HepG2 (cell line): ENCODE measurements around the gene CTCF. TPM values are rescaled to one million over a fixed set of nuclear protein-coding genes. Genes with fewer than 3 reads are reported as not detected.

Experiments used
- GTF2F1 ChIP-seq: fragments of 150-350 bp; IDR thresholded peaks from 2 replicates; pipeline ENCODE4 v1.6.1; 2014; ENCODE audit warnings: low read length
- HMG20B ChIP-seq: conservative IDR thresholded peaks from 2 replicates; pipeline ENCODE4 v1.6.1; 2016; ENCODE audit warnings: missing genetic modification reagents, missing compliant biosample characterization
- NFE2L1 ChIP-seq: sonication (generic); formaldehyde crosslinking; IDR thresholded peaks from 2 replicates; pipeline ENCODE4 v1.4.0; 2020; ENCODE audit warnings: missing genetic modification reagents, mild to moderate bottlenecking, borderline replicate concordance
- NPAS2 ChIP-seq: sonication (generic); formaldehyde crosslinking; IDR thresholded peaks from 2 replicates; pipeline ENCODE4 v1.8.0; 2022; ENCODE audit warnings: mild to moderate bottlenecking, missing genetic modification reagents, borderline replicate concordance
- REL ChIP-seq: sonication (generic); formaldehyde crosslinking; conservative IDR thresholded peaks from 2 replicates; pipeline ENCODE4 v1.8.0; 2022; ENCODE audit warnings: mild to moderate bottlenecking, missing genetic modification reagents, moderate library complexity
- RXRA ChIP-seq: sonication (generic); formaldehyde crosslinking; IDR thresholded peaks from 2 replicates; pipeline ENCODE4 v1.5.1; 2020; ENCODE audit warnings: missing genetic modification reagents
- TSC22D2 ChIP-seq: sonication (generic); formaldehyde crosslinking; IDR thresholded peaks from 2 replicates; pipeline ENCODE4 v1.5.1; 2020; ENCODE audit warnings: missing genetic modification reagents, mild to moderate bottlenecking, borderline replicate concordance
- ZNF431 ChIP-seq: sonication (generic); formaldehyde crosslinking; IDR thresholded peaks from 2 replicates; pipeline ENCODE4 v1.9.0; 2022; ENCODE audit warnings: missing genetic modification reagents, low read depth, mild to moderate bottlenecking, borderline replicate concordance
- ZNF569 ChIP-seq: sonication (generic); formaldehyde crosslinking; IDR thresholded peaks from 2 replicates; pipeline ENCODE4 v1.5.0; 2020; ENCODE audit warnings: mild to moderate bottlenecking, missing genetic modification reagents, moderate library complexity, borderline replicate concordance
- ZSCAN29 ChIP-seq: sonication (generic); formaldehyde crosslinking; conservative IDR thresholded peaks from 2 replicates; pipeline ENCODE4 v1.4.0; 2020; ENCODE audit warnings: mild to moderate bottlenecking, missing genetic modification reagents
- polyA plus RNA-seq, 8 experiments: library from polyadenylated mRNA; depleted of rRNA in 3 of 8; stranded (reverse) in 7 of 8; unstranded in 1 of 8; fragments of >200 nt; fragmentation: Illumina TruSeq in 4 of 8; extraction: Trizol in 4 of 8; gene quantifications; 2 replicates each; pipeline versions ENCODE4 v1.2.1 to v1.2.3, GENCODE V29; 2011 to 2016; ENCODE audit warnings: low read depth in 4 of 8, missing spikeins in 1 of 8, mixed read lengths in 1 of 8; ENCODE audit not compliant: insufficient read depth in 1 of 8
- total RNA-seq, 5 experiments: library from RNA; depleted of rRNA; stranded (reverse); fragments of >200 nt; fragmentation: Illumina TruSeq; extraction: Trizol; gene quantifications; 2 replicates each; pipeline ENCODE4 v1.2.3, GENCODE V29; 2016; ENCODE audit warnings: low read depth in 1 of 5
- TF ChIP-seq, protein P1 (sequence below): sonication (generic); formaldehyde crosslinking; IDR thresholded peaks from 2 replicates; pipeline ENCODE4 v1.4.0; 2020; ENCODE audit warnings: missing genetic modification reagents
- TF ChIP-seq, protein P2 (sequence below): sonication (generic); formaldehyde crosslinking; IDR thresholded peaks from 2 replicates; pipeline ENCODE4 v1.8.0; 2022; ENCODE audit warnings: mild to moderate bottlenecking, missing genetic modification reagents; ENCODE audit not compliant: insufficient replicate concordance
- TF ChIP-seq, protein P3 (sequence below): IDR thresholded peaks from 2 replicates; pipeline ENCODE4 v1.6.1; 2016; ENCODE audit warnings: mild to moderate bottlenecking
- TF ChIP-seq, protein P4 (sequence below): sonication (generic); formaldehyde crosslinking; IDR thresholded peaks from 2 replicates; pipeline ENCODE4 v1.9.0; 2022; ENCODE audit warnings: missing genetic modification reagents, mild to moderate bottlenecking, borderline replicate concordance
- TF ChIP-seq, protein P5 (sequence below): sonication (generic); formaldehyde crosslinking; IDR thresholded peaks from 2 replicates; pipeline ENCODE4 v1.5.0; 2020; ENCODE audit warnings: mild to moderate bottlenecking, missing genetic modification reagents

Gene CTCF
- total and polyA plus RNA-seq, 2 of the 13 experiments (the other 11 are each of a cell fraction or from before 2014, with no cell fraction given): 19.5 to 37.5 TPM

DNA sequence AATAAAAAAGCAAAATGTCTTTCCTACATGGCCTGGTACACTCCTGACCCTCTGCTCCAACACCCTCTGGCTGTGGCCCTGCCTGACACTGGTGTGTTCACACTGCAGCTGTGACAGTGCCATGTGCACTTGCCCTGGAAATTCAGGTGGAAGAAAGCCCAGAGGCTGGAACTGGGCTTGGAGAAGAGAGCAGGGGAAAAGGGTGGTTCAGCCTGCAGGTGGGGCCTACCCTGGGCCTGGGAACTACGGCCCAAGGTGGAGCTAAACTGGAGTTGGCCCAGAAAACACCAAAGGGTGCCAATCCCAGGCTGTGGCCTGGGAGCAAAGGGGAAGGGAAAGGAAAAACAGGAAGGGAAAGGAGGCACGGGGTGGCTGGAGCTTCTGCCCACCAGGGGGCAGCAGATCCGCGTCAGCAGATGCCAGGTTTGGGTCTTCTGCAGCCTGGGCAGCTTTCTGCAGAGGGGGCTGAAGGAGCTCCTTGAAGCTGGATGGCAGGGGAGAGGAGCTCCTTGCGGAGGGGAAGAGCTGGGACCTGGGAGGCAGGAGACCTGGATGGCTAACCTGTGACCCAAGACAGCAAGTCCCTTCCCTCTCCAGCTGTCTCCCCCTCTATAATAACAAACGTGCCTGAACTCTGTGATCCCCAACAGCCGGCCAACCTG, 15.4 kb upstream of the CTCF start (continued):
- TF ChIP-seq, protein P1, sequence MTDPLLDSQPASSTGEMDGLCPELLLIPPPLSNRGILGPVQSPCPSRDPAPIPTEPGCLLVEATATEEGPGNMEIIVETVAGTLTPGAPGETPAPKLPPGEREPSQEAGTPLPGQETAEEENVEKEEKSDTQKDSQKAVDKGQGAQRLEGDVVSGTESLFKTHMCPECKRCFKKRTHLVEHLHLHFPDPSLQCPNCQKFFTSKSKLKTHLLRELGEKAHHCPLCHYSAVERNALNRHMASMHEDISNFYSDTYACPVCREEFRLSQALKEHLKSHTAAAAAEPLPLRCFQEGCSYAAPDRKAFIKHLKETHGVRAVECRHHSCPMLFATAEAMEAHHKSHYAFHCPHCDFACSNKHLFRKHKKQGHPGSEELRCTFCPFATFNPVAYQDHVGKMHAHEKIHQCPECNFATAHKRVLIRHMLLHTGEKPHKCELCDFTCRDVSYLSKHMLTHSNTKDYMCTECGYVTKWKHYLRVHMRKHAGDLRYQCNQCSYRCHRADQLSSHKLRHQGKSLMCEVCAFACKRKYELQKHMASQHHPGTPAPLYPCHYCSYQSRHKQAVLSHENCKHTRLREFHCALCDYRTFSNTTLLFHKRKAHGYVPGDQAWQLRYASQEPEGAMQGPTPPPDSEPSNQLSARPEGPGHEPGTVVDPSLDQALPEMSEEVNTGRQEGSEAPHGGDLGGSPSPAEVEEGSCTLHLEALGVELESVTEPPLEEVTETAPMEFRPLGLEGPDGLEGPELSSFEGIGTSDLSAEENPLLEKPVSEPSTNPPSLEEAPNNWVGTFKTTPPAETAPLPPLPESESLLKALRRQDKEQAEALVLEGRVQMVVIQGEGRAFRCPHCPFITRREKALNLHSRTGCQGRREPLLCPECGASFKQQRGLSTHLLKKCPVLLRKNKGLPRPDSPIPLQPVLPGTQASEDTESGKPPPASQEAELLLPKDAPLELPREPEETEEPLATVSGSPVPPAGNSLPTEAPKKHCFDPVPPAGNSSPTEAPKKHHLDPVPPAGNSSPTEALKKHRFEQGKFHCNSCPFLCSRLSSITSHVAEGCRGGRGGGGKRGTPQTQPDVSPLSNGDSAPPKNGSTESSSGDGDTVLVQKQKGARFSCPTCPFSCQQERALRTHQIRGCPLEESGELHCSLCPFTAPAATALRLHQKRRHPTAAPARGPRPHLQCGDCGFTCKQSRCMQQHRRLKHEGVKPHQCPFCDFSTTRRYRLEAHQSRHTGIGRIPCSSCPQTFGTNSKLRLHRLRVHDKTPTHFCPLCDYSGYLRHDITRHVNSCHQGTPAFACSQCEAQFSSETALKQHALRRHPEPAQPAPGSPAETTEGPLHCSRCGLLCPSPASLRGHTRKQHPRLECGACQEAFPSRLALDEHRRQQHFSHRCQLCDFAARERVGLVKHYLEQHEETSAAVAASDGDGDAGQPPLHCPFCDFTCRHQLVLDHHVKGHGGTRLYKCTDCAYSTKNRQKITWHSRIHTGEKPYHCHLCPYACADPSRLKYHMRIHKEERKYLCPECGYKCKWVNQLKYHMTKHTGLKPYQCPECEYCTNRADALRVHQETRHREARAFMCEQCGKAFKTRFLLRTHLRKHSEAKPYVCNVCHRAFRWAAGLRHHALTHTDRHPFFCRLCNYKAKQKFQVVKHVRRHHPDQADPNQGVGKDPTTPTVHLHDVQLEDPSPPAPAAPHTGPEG: no peak
- TF ChIP-seq, protein P2, sequence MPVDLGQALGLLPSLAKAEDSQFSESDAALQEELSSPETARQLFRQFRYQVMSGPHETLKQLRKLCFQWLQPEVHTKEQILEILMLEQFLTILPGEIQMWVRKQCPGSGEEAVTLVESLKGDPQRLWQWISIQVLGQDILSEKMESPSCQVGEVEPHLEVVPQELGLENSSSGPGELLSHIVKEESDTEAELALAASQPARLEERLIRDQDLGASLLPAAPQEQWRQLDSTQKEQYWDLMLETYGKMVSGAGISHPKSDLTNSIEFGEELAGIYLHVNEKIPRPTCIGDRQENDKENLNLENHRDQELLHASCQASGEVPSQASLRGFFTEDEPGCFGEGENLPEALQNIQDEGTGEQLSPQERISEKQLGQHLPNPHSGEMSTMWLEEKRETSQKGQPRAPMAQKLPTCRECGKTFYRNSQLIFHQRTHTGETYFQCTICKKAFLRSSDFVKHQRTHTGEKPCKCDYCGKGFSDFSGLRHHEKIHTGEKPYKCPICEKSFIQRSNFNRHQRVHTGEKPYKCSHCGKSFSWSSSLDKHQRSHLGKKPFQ (CRISPR knock-in tag): no peak
- TF ChIP-seq RXRA: peak; percentile 23; the same call in 1 of the 2 replicates
- no peak for TF ChIP-seq ZSCAN29 (CRISPR knock-in tag)
- no peak for TF ChIP-seq HMG20B (CRISPR knock-in tag)
- TF ChIP-seq NPAS2: no peak
- 0 out of 2 replicates have a peak, but pooled peaks have one; percentile 55 for TF ChIP-seq ZNF569 (CRISPR knock-in tag)
- TF ChIP-seq TSC22D2 (CRISPR knock-in tag): no peak
- TF ChIP-seq, protein P3, sequence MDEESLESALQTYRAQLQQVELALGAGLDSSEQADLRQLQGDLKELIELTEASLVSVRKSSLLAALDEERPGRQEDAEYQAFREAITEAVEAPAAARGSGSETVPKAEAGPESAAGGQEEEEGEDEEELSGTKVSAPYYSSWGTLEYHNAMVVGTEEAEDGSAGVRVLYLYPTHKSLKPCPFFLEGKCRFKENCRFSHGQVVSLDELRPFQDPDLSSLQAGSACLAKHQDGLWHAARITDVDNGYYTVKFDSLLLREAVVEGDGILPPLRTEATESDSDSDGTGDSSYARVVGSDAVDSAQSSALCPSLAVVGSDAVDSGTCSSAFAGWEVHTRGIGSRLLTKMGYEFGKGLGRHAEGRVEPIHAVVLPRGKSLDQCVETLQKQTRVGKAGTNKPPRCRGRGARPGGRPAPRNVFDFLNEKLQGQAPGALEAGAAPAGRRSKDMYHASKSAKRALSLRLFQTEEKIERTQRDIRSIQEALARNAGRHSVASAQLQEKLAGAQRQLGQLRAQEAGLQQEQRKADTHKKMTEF (CRISPR knock-in tag): 0 out of 2 replicates have a peak, but pooled peaks have one; percentile 40
- TF ChIP-seq REL: no peak
- no peak for TF ChIP-seq NFE2L1
- no peak for TF ChIP-seq GTF2F1
- TF ChIP-seq ZNF431 (CRISPR knock-in tag): no peak
- TF ChIP-seq, protein P4, sequence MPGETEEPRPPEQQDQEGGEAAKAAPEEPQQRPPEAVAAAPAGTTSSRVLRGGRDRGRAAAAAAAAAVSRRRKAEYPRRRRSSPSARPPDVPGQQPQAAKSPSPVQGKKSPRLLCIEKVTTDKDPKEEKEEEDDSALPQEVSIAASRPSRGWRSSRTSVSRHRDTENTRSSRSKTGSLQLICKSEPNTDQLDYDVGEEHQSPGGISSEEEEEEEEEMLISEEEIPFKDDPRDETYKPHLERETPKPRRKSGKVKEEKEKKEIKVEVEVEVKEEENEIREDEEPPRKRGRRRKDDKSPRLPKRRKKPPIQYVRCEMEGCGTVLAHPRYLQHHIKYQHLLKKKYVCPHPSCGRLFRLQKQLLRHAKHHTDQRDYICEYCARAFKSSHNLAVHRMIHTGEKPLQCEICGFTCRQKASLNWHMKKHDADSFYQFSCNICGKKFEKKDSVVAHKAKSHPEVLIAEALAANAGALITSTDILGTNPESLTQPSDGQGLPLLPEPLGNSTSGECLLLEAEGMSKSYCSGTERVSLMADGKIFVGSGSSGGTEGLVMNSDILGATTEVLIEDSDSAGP (CRISPR knock-in tag): no peak; the same call in 1 of the 2 replicates
- TF ChIP-seq, protein P5, sequence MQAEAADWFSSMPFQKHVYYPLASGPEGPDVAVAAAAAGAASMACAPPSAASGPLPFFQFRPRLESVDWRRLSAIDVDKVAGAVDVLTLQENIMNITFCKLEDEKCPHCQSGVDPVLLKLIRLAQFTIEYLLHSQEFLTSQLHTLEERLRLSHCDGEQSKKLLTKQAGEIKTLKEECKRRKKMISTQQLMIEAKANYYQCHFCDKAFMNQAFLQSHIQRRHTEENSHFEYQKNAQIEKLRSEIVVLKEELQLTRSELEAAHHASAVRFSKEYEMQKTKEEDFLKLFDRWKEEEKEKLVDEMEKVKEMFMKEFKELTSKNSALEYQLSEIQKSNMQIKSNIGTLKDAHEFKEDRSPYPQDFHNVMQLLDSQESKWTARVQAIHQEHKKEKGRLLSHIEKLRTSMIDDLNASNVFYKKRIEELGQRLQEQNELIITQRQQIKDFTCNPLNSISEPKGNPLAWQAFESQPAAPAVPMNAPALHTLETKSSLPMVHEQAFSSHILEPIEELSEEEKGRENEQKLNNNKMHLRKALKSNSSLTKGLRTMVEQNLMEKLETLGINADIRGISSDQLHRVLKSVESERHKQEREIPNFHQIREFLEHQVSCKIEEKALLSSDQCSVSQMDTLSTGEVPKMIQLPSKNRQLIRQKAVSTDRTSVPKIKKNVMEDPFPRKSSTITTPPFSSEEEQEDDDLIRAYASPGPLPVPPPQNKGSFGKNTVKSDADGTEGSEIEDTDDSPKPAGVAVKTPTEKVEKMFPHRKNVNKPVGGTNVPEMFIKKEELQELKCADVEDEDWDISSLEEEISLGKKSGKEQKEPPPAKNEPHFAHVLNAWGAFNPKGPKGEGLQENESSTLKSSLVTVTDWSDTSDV: no peak
